NCI-H2107 (cell line): ENCODE results near the gene IL3RA.

Experiments
- DNase-seq: peaks from one replicate; lab custom pipeline; 2025; lab: John Stamatoyannopoulos, UW

IL3RA gene

DNA sequence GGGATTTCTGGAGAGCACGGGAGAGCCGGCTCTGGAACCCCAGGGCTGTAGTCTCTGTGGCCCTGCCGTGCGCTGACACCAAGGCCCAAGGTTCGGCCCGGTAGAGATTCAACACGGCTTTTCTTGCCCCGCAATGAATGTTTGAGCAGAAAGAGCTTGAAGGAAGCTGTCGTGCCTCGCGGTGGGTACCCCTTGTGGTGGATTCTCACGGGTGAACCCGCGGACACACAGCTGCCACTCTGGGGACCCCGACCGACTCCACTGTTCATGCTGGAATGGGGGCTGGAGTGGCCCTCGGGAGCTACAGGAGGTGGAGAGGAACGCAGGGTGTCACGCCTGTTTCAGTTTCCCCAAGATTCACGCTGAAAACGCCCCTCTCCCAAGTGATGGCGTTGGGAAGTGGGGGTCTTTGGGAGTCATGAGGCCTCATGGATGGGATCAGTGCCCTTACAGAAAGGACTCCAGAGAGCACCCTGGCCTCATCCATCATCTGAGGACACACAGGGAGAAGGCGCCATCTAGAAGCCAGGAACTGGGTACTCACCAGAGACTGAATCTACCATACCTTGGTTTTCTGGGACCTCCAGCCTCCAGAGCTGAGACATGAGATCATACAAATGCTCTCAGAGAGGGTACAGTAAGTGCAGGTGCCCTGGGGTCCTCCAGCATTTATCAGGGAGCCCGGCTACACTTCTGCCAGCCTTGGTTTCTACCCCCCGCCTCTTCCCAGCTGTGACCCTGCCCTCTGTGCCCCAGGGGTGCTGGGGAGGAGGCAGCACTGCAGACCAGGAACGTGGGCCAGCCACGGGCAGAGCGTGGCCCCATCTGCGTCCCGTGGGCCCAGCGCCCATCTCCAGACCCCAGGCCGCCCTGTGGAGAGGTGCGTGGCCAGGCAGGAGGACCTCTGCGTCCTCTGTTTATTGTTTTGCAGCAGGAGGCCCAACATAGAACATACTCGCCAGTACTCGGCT, 49.0 kb downstream of the IL3RA start:
- no peak for DNase-seq

- DNase-seq = no peak
Measured at GRCh38 chrX:1386338-1387127, 49.9 kb downstream of the IL3RA start.

GRCh38 chrX:1387141-1387776, 50.7 kb downstream of the IL3RA start:
- DNase-seq = no peak

DNA sequence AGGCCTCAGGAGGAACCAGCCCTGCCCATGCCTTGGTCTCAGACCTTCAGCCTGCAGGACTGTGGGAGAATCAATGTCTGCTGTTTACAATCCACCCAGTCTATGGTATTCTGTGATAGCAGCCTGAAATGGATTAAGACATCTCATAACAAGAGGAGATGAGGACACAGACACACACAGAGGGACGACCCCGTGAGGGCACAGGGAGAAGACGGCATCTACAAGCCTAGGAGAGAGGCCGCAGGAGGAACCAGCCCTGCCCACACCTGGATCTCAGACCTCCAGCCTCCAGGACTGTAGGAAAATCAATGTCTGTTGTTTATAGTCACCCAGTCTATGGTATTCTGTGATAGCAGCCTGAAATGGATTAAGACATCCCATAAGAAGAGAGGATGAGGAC, 52.1 kb downstream of the IL3RA start:
- DNase-seq = no peak

DNA sequence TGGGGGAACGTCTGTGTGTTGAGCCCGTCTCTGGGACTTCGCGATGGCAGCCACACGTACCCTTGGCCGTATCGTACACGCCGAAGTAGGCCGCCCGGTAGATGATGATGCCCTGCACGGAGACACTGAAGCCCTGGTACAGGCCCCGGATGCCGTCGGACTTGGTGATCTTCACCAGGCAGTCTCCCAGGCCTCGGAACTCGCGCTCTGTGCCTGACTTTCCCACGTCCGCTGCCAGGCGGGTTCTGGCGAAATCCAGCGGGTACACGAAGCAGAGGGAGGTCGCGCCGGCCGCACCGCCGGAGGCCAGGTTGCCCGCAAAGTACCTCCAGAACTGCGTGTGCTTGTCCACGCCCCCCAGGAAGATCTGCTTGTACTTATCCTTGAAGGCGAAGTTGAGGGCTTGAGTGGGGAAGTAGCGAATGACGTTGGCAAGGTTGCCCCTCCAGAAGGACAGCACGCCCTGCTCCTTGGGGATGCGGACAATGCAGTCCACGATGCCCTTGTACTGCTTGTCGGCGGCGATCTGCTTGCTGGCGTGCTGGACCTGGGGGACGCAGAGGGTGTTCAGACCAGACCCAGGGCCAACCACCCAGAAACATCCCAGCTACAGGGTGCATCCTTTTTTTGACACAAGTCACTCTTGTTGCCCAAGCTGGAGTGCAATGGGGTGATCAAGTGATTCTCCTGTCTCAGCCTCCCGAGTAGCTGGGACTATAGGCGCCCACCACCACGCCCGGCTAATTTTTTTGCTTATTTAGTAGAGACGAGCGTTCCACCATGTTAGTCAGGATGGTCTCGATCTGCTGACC, 52.8 kb downstream of the IL3RA start:
- no peak for DNase-seq

DNA sequence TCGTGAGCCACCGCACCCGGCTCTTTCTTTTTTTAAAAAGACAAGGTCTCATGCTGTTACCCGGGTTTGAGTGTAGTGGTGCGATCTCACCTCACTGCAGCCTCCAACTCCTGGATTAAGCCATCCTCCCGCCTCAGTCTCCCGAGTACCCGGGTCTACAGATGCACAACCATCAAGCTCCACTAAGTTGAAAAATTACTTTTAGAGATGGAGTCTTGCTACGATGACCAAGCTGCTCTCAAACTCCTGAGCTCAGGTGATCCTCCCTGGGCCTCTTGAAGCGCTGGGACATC, 53.4 kb downstream of the IL3RA start:
- no peak for DNase-seq

DNA sequence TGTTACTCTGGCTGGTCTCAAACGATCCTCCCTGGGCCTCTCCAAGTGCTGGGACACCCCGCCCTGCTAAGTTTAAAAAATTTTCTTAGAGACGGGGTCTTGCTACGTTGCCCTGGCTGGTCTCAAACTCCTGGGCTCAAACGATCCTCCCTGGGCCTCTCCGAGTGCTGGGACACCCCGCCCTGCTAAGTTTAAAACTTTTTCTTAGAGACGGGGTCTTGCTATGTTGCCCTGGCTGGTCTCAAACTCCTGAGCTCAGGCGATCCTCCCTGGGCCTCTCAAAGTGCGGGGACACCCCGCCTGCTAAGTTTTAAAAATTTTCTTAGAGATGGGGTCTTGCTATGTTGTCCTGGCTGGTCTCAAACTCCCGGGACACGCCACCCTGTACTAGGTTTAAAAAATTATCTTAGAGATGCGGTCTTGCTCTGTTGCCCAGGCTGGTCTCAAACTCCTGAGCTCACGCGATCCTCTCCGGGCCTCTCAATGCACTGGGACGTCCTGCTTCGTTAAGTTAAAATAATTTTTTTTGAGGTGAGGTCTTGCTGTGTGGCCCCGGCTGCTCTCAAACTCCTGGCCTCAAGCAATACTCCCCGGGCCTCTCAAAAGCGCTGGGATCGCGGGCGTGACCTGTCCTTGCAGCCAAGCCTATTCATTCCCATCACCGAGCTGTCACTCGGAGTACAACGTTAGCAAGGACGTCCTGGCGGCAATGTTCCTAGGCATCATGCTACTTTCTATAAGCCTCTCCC, 54.2 kb downstream of the IL3RA start:
- no peak for DNase-seq

GRCh38 chrX:1391370-1391706, 54.8 kb downstream of the IL3RA start:
- DNase-seq = no peak

GRCh38 chrX:1391707-1392375, 55.3 kb downstream of the IL3RA start, which contains the start of gene SLC25A6:
Gene SLC25A6, minus strand, starts transcription at chrX:1392113. Its CDS starts 104 bp downstream, at chrX:1392009.
- no peak for DNase-seq

DNA sequence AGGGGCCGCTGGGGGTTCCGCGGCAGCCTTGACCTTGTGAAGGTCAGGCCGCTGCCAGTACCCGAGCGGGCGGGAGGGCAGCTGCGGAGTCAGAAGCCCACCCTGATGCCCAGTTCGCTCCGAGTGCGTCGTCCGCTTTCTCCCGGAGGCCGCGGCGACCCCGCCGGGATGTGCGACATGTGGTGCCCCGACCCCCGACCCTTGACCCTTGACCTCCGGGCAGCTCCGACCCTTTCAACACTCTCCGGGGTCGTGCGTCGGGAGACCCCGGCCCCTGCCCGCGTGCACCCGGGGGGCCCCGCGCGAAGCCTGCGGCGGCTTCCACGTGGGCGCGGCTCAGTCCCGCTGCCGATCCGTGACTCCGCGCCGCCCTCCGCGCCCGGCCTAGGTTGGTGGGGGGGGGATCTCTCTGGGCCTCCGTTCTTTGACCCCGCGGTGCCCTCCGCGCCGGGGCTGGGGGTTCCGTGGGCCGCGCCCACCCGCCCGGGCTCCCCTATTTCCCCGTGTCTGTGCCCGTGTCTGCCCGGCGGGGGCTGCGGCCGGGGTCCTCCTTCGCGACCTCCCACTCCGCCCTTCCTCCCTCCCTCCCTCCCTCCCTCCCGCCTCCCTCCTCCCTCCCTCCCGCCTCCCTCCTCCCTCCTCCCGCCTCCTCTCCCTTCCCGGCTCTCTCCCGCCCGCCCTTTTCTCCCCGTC, 55.9 kb downstream of the IL3RA start:
- DNase-seq = no peak

DNA sequence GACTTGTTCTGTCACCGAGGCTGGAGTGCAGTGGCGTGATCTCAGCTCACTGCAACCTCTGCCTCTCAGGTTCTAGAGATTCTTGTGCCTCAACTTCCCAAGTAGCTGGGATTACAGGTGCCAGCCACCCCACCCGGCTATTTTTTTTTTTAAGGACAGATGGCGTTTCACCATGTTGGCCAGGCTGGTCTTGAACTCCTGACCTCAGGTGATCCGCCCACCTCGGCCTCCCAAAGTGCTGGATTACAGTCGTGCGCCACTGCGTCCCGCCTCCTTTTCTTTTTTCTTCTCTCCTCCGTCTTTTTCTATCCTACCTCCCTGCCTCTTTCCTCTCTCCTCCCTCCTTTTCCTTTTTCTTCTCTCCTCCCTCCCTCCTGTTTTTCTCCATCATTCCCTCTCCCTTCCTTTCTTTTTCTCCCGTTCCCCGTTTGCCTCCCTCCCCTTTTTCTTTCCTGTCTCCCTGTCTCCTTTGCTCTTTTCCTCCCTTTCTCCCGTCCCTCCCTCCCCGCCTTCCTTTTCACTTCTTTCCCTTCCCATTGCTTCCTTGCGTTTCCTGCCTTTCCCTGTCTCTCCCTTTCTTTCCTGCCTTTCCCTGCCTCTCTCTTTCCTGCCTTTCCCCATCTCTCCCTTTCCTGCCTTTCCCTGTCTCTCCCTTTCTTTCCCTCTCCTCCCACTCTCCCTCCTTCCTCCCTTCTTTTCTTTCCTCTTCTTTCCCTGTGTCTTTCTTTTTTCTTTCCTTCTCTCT, 57.5 kb downstream of the IL3RA start:
- DNase-seq = no peak

DNA sequence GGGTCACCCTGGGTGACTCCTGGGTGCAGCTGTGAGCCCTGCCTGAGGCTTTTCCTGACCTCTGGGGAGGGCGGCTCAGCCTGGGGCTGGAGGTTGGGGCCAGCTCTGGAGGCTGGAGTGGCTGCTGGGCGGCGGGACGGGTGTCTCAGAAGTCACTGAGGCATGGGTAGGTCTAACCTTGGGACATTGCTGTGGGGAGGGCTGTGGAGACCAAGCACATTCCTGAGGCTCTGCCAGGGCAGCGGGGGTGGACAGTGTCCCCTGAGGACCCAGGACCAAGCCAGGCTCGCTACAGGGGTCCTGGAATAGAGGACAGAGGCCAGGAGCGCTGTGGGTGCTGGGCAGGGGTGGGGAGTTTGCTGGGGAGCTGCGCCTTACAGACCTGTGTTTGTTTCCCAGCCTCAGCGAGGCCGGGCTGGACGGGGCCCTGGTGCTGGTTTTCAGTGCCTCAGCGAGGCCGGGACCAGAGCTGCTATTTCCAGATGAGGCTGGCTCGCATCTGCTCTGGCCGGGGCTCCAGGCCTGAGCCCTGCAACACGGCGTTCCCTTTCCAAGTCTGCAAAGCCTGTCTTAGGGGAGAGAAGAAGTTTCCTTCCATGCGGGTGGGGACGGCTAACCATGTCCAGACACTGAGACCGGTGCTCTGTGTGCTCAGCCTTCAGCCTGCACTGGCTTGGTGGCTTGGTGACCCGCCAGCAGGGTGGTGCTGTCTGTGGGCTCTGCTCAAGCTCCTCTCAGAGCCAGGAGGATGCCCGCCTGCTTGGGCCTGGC, 58.3 kb downstream of the IL3RA start:
- DNase-seq = no peak

GRCh38 chrX:1395646-1396216, 59.1 kb downstream of the IL3RA start:
- DNase-seq = no peak

GRCh38 chrX:1397001-1397400, 60.4 kb downstream of the IL3RA start:
- DNase-seq = no peak

GRCh38 chrX:1397441-1398270, 61.1 kb downstream of the IL3RA start:
- no peak for DNase-seq

GRCh38 chrX:1398431-1399340, 62.1 kb downstream of the IL3RA start:
- no peak for DNase-seq
